Stimulated activated CD4-positive, alpha-beta T cell treated with anti-CD3 and anti-CD28 coated beads, Interleukin-15, amount 100 ng/mL, for 48 hours (primary cell): ENCODE data around the gene TBC1D17.
"Not testable (repeated sequence)": the region's sequence is repeated elsewhere in the genome, so short reads cannot be mapped to it uniquely, and the experiment has no call there.

Source experiments
- DNase-seq, 2 donors: peaks; one replicate each; pipeline ENCODE4 v3.0.0-alpha.2; 2020; ENCODE audit warnings: low read depth in 2 of 2

The TBC1D17 gene

DNA sequence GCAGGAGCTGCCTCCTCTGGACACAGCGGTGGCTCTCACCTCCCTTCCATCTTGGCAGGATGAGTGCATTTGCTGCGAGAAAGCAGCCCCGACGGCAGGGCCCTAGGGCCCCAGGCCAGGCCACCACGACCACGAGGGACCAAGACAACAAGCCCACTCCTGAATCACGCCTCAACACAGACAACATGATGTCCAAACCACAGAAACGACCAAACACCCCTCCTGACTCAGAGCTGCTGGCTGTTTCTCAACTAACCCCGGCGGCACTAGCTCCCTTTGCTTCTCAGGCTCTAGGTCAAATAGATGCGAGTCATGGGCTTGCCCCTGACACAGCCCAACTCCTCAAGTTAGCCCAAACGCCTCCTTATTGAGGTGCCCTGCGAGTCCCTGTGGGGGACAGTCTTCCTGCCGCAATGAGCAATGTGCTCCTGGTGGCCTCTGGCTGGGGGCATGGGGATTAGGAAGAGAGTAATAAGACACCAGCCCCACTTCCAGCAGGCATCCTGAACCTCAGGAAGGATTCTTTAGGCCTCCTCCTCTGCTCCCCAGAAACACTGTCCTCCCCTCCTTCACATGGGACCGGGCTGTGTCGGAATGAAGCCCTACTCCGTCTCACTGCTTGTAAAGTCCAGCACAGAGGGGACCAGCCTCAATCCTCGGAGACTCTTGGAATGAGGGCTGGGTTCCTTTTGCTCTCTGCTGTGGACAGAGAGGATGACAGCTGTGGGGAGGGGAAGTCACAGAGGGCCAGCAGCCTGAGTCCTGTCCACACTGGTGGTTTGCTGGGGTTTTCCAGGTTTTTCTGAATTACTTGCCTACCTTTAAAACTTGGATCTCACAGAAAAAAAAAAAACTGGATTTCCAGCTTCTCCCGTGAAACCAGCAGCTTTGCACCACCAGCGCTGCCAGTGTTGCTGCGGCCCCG, 44.6 kb downstream of the TBC1D17 start:
- no peak for DNase-seq

DNA sequence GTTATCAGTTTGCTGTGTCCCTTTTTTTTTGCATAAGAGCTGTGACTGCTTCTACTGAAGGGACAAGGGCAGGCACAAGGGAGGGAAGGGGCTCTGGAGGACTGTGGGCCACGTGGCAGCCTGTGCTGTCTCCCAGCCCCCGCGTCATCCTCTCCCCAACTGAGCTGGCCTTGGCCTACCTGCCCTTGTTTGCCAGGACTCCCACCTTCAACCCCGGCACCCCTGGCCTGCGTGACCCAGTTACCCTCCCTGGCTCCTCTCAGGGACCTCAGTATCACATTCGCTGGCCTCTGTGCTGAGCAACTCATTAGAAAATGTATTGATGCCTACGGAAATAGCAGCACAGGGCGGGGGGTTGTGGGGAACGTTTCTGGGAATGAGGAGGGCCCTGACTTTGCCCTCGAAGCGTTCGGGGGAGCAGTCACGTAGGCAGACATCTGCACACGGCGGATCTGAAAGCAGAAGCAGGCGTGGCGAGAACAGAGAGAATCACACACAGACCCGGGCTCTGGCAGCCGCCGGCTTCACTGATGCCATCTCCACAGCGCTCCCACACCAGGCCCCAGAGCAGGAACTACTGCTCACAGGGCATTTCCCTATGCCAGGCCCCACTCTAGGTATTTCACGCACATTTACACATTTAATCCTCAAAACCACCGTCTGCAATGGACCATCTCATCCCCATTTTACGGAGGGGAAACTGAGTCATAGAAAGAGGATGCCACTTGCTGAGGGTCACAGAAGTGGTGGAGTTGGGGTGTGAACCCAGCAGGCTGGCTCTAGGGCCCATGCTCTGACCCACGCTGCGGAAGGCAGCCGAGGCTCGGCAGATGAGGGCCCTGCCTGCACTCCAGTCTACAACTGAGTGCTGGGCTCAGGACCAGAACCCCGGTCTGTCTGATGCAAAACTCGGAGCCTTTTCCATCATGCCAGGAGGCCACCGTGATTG, 45.8 kb downstream of the TBC1D17 start:
- no peak for DNase-seq

DNA sequence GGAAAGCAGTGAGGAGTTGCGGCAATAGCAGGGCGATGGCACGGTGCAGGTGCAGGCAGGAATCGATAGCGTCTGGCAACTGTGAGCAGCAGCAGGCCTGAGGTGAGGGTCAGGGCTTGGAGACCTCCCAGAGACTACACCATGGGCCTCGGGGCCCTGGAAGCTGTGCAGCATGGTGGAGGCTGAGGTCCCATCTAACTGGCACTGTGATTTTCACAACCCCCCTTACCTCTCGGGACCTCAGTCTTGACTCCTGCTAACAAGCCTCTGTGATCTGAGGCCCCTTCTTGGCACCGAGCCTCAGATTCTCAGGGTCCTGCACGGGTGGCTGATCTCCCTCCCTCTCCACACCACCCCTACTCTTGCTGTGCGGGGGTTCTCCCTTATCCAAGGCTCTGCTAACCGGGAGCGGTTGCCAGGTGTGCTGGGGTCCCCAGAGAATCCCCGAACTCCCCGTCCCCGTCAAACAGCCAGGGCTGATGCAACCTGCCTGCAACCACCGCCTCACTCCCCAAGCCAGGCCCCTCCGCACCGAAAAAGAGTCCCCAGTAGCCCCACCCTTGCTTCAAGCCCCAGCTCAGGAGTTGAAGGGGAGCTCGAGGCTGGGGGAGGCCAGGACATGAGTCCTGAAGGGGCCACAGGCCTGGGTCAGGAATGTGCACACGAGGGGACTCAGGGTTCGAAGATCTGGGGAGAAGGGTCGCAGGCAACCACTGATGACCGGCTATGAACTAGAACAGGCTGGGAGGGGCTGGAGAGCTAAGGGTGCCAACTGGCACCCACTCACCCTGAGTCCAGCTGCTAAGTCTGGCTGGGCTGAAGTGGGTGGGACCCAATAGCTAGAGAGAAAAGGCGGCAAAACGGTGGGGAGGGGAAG, 46.7 kb downstream of the TBC1D17 start:
- no peak for DNase-seq

DNA sequence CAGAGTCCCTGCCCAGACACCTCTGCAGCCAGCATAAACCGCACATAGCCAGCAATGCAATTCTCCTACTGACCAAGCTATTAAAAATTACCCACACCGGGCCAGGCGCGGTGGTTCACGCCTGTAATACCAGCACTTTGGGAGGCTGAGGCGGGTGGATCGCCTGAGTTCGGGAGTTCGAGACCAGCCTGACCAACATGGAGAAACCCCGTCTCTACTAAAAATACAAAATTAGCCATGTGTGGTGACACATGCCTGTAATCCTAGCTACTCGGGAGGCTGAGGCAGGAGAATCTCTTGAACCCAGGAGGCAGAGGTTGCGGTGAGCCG, 47.3 kb downstream of the TBC1D17 start:
- DNase-seq: not testable (repeated sequence)

DNA sequence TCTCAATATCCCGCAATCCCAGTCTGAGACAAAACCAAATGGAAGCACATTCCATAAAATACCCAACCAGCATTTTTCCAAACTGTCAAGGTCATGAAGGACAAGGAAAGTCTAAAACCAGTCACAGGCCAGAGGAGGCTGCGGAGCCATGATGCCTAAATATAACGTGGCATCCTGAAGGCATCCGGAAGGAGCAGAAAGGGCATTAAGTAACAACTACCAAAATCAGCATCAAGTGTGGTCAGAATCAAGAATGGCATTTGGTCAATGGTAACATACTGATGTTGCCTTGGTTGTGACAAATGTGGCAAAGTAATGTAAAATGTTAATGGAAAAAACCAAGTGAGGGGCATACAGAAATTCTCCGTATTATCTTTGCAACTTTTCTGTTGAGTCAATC, 48.0 kb downstream of the TBC1D17 start:
- DNase-seq: no peak

DNA sequence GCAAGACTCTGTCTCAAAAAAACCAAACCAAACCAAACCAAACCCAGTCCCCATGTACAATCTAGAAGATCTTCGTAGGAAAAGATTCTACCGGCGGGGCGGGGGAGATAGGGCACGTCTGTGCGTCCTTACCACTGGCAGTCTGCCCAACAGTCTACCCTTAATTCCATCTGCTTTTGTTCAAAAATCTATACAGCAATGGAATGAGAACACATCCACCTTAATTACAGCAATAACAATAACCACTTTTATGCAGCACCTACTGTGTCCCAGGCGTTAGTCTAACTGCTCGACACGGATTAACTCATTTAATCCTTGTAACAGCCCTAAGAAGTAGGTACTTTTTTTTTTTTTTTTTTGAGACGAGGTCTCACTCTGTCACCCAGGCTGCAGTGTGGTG, 49.0 kb downstream of the TBC1D17 start:
- DNase-seq: no peak

DNA sequence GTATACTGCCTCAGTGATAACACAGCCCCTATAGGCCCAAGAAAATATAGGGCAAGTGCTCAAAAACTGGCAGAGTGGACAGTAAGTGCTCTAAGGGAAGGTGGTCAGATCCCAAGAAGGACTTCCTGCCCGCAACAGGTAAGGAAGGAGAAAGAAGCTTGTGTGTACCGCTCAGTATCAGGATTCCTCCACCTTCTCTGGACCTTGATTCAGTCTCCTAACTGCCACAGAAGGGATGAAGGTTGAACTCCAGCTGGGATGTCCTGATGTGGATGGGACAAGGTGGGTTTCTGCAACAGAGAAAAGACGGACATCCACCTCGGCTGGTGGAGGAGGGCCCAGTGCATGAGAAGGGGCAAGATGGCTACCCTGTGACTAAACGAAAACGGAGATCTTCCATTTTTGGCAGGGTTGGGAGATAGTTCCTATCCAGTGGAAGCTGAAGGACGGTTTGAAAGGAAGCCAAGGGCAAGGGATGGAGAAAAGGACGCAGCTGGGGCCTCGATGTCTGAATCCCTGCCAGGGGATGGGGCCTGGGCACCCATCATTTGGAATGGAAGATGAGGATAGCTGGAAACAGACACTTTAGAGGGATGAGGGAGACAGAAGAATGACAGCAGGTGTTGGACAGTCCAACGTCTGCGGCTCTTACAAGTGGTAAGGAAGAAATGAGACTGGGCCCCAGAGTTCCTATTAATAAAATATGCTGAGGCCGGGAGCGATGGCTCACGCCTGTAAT, 50.2 kb downstream of the TBC1D17 start:
- DNase-seq: no peak

DNA sequence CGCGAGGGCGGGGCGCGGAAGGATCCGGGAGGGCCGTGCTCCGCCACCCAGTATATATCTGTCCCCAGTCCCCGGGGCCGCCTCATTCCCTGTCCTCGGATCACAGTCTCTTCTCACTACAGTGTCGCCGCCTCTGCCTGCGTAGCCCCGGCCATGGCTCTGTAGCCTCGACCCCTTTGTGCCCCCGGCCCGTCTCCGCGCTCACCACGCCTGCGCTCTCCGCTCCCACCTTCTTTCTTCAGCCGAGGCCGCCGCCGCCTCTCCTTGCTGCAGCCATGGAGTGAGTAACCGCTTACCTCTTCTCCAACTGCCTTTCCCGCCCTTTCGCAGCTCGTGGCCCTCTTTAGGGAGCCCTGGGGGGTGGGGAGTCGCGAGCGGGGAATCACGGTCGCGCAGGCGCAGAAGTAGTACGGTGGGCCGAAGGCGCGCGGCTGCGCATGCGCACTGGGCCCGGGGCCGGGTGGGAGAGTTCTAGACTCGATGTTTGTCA, 51.7 kb downstream of the TBC1D17 start, which contains the start of the genes ATF5 and NUP62:
ATF5 (plus strand) TSS at position 85 of the 490 bp plus-strand sequence. CDS start 1,646 bp downstream, outside the sequence.
NUP62 (minus strand) TSS at position 384 of the 490 bp plus-strand sequence. CDS start 19,697 bp downstream, outside the sequence.
- DNase-seq: peak; percentile 86 to 91

DNA sequence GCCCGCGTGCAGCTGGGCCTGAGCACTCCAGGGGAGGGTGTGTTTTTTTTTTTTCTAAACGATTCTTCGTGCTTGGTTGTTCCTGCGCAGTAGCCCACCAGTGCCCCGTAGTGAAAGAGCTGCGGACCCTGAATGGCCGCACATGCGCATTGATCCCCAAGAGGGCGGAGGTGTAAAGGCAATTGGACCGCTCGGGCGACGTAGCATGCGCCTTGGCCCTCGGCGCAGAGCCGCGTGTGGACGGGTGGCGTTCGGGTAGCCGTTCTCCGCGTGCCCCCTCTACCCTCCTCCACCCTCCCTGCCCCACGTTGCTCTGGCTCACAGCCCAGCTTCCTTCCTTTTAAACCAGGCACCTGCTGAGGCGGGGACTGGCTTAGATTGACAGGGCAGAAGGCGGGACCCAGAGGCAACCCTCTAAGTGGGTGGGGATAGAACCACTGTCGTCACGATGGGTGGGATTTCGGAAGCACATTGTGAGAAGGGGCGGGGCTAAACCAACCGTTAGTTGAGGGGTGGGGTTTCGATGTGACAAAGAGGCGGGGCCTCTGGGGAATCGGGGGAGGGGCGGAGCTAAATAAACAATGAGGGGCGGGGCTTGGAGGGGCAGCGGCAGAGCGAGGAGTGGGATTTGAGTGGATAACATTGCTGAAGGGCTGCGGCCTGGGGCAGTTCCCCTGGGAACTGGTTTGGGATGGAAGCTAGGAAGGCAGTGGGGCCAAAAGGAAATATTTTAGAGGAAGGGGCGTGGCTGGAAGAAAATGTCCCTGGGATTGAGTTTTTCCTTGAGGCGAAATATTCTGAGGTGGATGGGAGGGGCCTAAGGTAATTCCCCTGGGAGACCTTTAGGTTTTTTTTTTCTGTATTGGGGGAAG, 52.3 kb downstream of the TBC1D17 start:
- DNase-seq: peak; percentile 94 to 96

DNA sequence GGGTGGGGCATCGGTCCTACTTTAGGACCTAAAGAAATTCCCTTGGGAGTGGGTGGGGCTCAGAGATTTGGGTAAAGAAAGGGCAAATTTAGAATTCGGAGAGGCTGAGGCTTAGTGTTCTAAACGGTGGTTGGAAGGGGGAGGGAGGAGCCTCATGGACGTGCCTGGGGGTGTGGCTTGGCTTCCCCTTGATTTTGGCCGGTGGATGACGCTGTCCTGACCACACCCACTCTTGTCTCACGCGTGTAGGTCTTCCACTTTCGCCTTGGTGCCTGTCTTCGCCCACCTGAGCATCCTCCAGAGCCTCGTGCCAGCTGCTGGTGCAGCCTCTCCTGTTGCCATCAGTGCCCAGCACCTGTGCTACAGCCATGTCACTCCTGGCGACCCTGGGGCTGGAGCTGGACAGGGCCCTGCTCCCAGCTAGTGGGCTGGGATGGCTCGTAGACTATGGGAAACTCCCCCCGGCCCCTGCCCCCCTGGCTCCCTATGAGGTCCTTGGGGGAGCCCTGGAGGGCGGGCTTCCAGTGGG, 53.0 kb downstream of the TBC1D17 start:
- no peak for DNase-seq

DNA sequence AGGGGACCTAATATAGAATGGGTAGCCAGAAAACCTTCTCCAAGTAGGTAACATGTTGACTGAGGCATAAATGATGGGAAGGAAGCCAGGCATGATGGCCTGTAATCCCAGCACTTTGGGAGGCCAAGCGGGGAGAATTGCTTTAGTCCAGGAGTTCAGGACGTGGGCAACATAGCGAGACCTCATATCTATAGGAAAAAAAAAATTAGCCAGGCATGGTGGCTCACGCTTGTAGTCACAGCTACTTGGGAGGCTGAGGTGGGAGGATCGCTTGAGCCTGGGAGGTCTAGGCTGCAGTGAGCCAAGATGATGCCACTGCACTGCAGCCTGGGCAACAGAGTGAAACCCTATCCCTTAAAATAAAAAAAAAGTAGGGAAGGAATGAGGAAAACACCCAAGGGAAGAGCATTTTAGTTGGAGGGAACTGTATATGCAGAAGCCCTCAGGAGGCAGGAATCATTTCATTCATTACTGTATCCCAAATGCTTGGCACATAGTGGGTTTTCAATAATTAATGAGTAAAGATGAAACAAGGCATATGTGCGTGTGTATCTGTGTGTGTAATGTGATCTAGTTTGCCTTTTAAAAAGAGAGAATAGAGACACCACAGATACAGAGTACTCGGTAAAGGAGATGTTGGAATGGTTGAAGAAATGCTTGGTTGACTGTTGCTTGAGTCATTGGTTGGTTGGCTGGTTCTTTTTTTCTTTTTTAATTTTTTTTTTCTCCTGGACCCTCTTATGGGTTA, 54.0 kb downstream of the TBC1D17 start:
- no peak for DNase-seq

DNA sequence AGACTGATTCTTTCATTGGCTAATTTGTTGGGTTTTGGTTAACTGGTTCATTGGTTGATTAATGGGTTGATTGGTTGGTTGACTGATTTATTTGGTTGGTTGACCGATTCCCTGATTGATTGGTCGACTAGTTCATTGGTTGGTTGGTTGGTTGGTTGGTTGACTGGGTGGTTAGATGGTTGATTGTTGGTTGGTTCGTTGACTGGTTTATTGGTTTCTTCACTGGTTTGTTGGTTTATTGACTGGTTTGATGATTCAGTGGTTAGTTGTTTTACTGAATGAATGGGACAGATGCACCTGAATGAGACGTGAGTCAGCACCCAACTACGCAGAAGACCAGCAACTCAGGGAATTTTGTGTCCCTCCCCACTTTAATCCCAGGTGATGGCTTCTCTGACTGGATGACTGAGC, 54.5 kb downstream of the TBC1D17 start:
- DNase-seq: no peak

DNA sequence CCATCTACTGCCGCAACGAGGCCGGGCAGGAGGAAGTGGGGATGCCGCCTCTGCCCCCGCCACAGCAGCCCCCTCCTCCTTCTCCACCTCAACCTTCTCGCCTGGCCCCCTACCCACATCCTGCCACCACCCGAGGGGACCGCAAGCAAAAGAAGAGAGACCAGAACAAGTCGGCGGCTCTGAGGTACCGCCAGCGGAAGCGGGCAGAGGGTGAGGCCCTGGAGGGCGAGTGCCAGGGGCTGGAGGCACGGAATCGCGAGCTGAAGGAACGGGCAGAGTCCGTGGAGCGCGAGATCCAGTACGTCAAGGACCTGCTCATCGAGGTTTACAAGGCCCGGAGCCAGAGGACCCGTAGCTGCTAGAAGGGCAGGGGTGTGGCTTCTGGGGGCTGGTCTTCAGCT, 55.2 kb downstream of the TBC1D17 start:
- DNase-seq: no peak

DNA sequence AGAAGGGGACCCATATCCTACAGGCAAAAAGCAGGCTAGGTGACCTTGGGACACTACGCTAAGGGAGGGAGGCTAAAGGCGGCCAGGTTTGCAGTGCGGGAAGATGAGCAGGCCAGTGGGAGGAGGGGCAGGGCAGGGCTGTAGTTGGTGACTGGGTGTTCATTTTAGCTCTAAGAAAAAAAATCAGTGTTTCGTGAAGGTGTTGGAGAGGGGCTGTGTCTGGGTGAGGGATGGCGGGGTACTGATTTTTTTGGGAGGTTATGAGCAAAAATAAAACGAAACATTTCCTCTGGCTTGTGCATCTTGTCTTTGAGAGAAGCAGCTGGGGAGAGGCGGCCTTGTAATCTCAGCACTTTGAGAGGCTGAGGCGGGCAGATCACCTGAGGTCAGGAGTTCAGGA, 56.1 kb downstream of the TBC1D17 start:
- no peak for DNase-seq

DNA sequence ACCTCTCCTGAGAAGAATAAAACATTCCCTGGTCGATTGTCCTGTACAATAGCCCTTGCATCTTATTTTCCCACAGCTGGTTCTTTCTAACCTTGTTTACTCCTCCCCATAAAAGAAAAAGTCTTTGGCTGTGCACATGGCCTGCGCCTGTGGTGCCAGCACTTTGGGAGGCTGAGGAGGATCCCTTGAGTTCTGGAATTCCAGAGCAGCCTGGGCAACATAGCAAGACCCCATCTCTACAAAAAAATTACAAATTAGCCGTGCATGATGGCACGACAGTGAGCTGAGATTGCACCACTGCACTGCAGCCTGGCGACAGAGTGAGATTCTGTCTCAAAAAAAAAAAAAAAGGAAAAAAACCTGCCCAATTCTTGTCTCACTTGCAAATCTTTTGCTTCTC, 59.0 kb downstream of the TBC1D17 start:
- DNase-seq: no peak

DNA sequence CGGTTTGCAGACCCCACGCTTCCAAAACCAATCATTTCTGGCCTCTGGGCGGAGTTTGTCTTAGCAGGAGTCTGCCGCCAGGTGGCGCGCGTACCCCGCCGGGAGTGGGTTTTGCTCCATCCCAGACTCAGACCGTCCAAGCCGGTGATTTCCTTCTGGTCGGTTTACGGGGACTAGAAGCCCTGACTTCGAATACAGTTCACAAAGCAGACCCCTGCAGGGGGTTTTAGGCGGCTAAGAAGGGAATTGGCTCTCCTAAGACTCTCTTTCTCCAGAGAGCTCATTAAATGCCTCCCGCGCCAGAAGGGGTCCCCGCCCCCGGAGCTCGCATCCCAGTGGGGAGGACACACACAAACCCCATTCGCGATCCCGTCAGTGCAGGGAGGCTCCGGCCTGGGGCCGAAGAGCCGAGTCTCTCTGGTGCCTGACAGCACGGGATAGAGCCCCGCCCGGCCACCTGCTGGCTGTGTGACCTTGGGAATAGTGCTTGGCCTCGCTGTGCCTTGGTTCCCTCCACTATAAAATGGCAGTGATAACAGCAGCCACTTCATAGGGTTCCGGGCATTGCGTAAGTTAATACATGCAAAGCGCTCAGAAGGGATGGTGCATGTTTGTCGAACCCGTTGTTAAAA, 60.4 kb downstream of the TBC1D17 start:
- peak; percentile 55 to 73 for DNase-seq
